Mesendoderm (in vitro differentiated cells): Measurements from ENCODE around the gene KLHL5.

Source experiments
- DNase-seq: peaks from one replicate; pipeline ENCODE4 v3.0.0; 2013
- H2AK5ac ChIP-seq: 2 replicates; pipeline ENCODE4 v1.6.1; 2013; ENCODE audit warnings: low read length, inconsistent platforms
- H2BK120ac ChIP-seq: 2 replicates; pipeline ENCODE4 v1.6.1; 2013; ENCODE audit warnings: low read depth, mild to moderate bottlenecking, low read length, moderate library complexity, mixed read lengths
- H2BK15ac ChIP-seq: replicated peaks from 2 replicates; pipeline ENCODE4 v1.6.1; 2013; ENCODE audit warnings: low read depth, mild to moderate bottlenecking, moderate library complexity
- H2BK5ac ChIP-seq: 2 replicates; pipeline ENCODE4 v1.6.1; 2013; ENCODE audit warnings: low read length, inconsistent platforms
- H3K18ac ChIP-seq: 2 replicates; pipeline ENCODE4 v1.6.1; 2013; ENCODE audit warnings: mild to moderate bottlenecking, low read length, mixed read lengths
- H3K23ac ChIP-seq: one replicate; pipeline ENCODE4 v1.6.1; 2013; ENCODE audit warnings: low read length
- H3K27ac ChIP-seq: 2 replicates; pipeline ENCODE4 v1.5.1; 2013; ENCODE audit warnings: low read depth, mild to moderate bottlenecking, inconsistent platforms, low read length, moderate library complexity
- H3K27me3 ChIP-seq: 2 replicates; pipeline ENCODE4 v1.6.1; 2013; ENCODE audit warnings: low read length, control low read depth, mild to moderate bottlenecking, inconsistent platforms; ENCODE audit not compliant: insufficient read depth, poor library complexity
- H3K36me3 ChIP-seq: 2 replicates; pipeline ENCODE4 v1.6.1; 2013; ENCODE audit warnings: low read length, inconsistent platforms; ENCODE audit not compliant: control insufficient read depth, insufficient read depth
- H3K4ac ChIP-seq: one replicate; pipeline ENCODE4 v1.6.1; 2013; ENCODE audit warnings: low read depth, mild to moderate bottlenecking, low read length, moderate library complexity
- H3K4me1 ChIP-seq: 2 replicates; pipeline ENCODE4 v1.6.1; 2013; ENCODE audit warnings: low read depth, low read length, inconsistent platforms; ENCODE audit not compliant: control insufficient read depth
- H3K4me2 ChIP-seq: 2 replicates; pipeline ENCODE4 v1.6.1; 2013; ENCODE audit warnings: low read length
- H3K4me3 ChIP-seq: 2 replicates; pipeline ENCODE4 v1.5.1; 2013; ENCODE audit warnings: mild to moderate bottlenecking, low read length
- H3K56ac ChIP-seq: one replicate; pipeline ENCODE4 v1.6.1; 2013; ENCODE audit warnings: low read length
- H3K79me1 ChIP-seq: 2 replicates; pipeline ENCODE4 v1.6.1; 2013; ENCODE audit warnings: low read length, inconsistent platforms
- H3K79me2 ChIP-seq: 2 replicates; pipeline ENCODE4 v1.6.1; 2013; ENCODE audit warnings: mild to moderate bottlenecking, low read length; ENCODE audit not compliant: control insufficient read depth, insufficient read depth
- H3K9ac ChIP-seq: 2 replicates; pipeline ENCODE4 v1.6.1; 2013; ENCODE audit warnings: low read length, inconsistent platforms
- H4K5ac ChIP-seq: one replicate; pipeline ENCODE4 v1.6.1; 2013; ENCODE audit warnings: low read length
- H4K8ac ChIP-seq: one replicate; pipeline ENCODE4 v1.6.1; 2013; ENCODE audit warnings: low read depth, mild to moderate bottlenecking, control low read depth, low read length, moderate library complexity
- WGBS: extraction: QIAGEN DNeasy Blood & Tissue Kit; methylation state at CpG from one replicate; pipeline ENCODE4 v1.1.7; 2013; ENCODE audit warnings: low lambda C conversion rate, missing lambda C conversion rate; ENCODE audit not compliant: insufficient coverage; ENCODE audit errors: extremely low coverage; 5-methylcytosine and 5-hydroxymethylcytosine counted together

Gene KLHL5

GRCh38 chr4:39066371-39066770 is 4.3 kb downstream of the KLHL5 start:
- Histone ChIP-seq H2AK5ac (no peak overlapping the region), H3K79me1 (peaks cover 2% of the 10 kb centered on the region), H3K4me1 (no peaks in the 10 kb centered on the region), H4K5ac (no peak overlapping the region), H3K36me3 (no peaks in the 10 kb centered on the region), H4K8ac (no peak overlapping the region), H3K23ac (no peak overlapping the region), H3K27me3 (no peaks in the 10 kb centered on the region), H3K18ac (no peak overlapping the region), H2BK5ac (no peak overlapping the region), H3K27ac (no peak overlapping the region), H3K4me3 (no peak overlapping the region), H3K4me2 (no peak overlapping the region), H2BK120ac (no peak overlapping the region), H3K4ac (no peak overlapping the region), H3K9ac (no peak overlapping the region), H3K79me2 (no peaks in the 10 kb centered on the region), H2BK15ac (no peak overlapping the region), H3K56ac (no peak overlapping the region)
- DNase-seq: no peak
- WGBS: no CpG with 5 or more reads among the region's 2 CpGs

GRCh38 chr4:39067031-39067430 is 5.0 kb downstream of the KLHL5 start:
- no peak overlapping the region for H3K9ac ChIP-seq

GRCh38 chr4:39067451-39067850 is 5.4 kb downstream of the KLHL5 start:
- WGBS: no CpG with 5 or more reads among the region's 3 CpGs
- H3K23ac ChIP-seq: no peak overlapping the region

More at GRCh38 chr4:39067031-39067430, 5.0 kb downstream of the KLHL5 start:
- Histone ChIP-seq H4K5ac (no peak overlapping the region), H3K4ac (no peak overlapping the region), H3K79me1 (peaks cover 2% of the 10 kb centered on the region), H3K4me2 (no peak overlapping the region), H3K4me3 (no peak overlapping the region), H3K18ac (no peak overlapping the region), H2AK5ac (no peak overlapping the region), H2BK15ac (no peak overlapping the region), H3K4me1 (no peaks in the 10 kb centered on the region), H3K23ac (no peak overlapping the region), H3K36me3 (no peaks in the 10 kb centered on the region), H3K79me2 (no peaks in the 10 kb centered on the region), H3K56ac (no peak overlapping the region), H3K27ac (no peak overlapping the region), H2BK120ac (no peak overlapping the region), H4K8ac (no peak overlapping the region), H2BK5ac (no peak overlapping the region), H3K27me3 (no peaks in the 10 kb centered on the region)
- WGBS: no CpG with 5 or more reads among the region's 2 CpGs
- no peak for DNase-seq

GRCh38 chr4:39068907-39069306 is 6.9 kb downstream of the KLHL5 start:
- Histone ChIP-seq H3K79me1 (peaks cover 2% of the 10 kb centered on the region), H3K27ac (no peak overlapping the region), H3K18ac (no peak overlapping the region), H3K79me2 (no peaks in the 10 kb centered on the region), H3K4me1 (no peaks in the 10 kb centered on the region), H3K9ac (no peak overlapping the region), H3K4me2 (no peak overlapping the region), H3K56ac (no peak overlapping the region), H2BK120ac (no peak overlapping the region), H3K27me3 (no peaks in the 10 kb centered on the region), H3K23ac (no peak overlapping the region), H4K5ac (no peak overlapping the region), H2AK5ac (no peak overlapping the region), H3K4ac (no peak overlapping the region), H2BK15ac (no peak overlapping the region), H4K8ac (no peak overlapping the region), H3K4me3 (no peak overlapping the region), H2BK5ac (no peak overlapping the region), H3K36me3 (no peaks in the 10 kb centered on the region)
- no peak for DNase-seq
- WGBS: no CpG with 5 or more reads among the region's 3 CpGs

More at GRCh38 chr4:39067451-39067850, 5.4 kb downstream of the KLHL5 start:
- H2BK15ac ChIP-seq: no peak overlapping the region
- no peak overlapping the region for H3K4ac ChIP-seq
- no peak overlapping the region for H3K4me2 ChIP-seq
- no peak overlapping the region for H3K9ac ChIP-seq
- H4K8ac ChIP-seq: no peak overlapping the region
- no peak overlapping the region for H4K5ac ChIP-seq
- H3K79me1 ChIP-seq: peaks cover 2% of the 10 kb centered on the region
- no peak overlapping the region for H3K27ac ChIP-seq
- DNase-seq: no peak
- no peak overlapping the region for H2AK5ac ChIP-seq
- no peaks in the 10 kb centered on the region for H3K27me3 ChIP-seq
- H2BK5ac ChIP-seq: no peak overlapping the region
- no peak overlapping the region for H3K56ac ChIP-seq
- no peaks in the 10 kb centered on the region for H3K79me2 ChIP-seq
- H3K4me1 ChIP-seq: no peaks in the 10 kb centered on the region
- no peak overlapping the region for H2BK120ac ChIP-seq
- no peaks in the 10 kb centered on the region for H3K36me3 ChIP-seq
- no peak overlapping the region for H3K4me3 ChIP-seq
- H3K18ac ChIP-seq: no peak overlapping the region

GRCh38 chr4:39078829-39079228 is 16.8 kb downstream of the KLHL5 start:
- Histone ChIP-seq H3K79me2 (no peaks in the 10 kb centered on the region), H4K8ac (no peak overlapping the region), H2AK5ac (no peak overlapping the region), H3K27me3 (no peaks in the 10 kb centered on the region), H2BK15ac (no peak overlapping the region), H2BK5ac (no peak overlapping the region), H3K4me1 (no peaks in the 10 kb centered on the region), H3K4ac (no peak overlapping the region), H3K27ac (no peak overlapping the region), H3K9ac (no peak overlapping the region), H3K23ac (no peak overlapping the region), H3K79me1 (no peaks in the 10 kb centered on the region), H3K18ac (no peak overlapping the region), H3K36me3 (no peaks in the 10 kb centered on the region), H3K56ac (no peak overlapping the region), H2BK120ac (no peak overlapping the region), H4K5ac (no peak overlapping the region), H3K4me2 (no peak overlapping the region), H3K4me3 (no peak overlapping the region)
- WGBS: no CpG with 5 or more reads among the region's 2 CpGs
- no peak for DNase-seq

- Histone ChIP-seq H2BK5ac (no peak overlapping the region), H3K4me3 (no peak overlapping the region), H4K5ac (no peak overlapping the region), H3K4me1 (no peaks in the 10 kb centered on the region), H3K18ac (no peak overlapping the region), H2BK120ac (no peak overlapping the region), H3K36me3 (no peaks in the 10 kb centered on the region), H3K9ac (no peak overlapping the region), H4K8ac (no peak overlapping the region), H2AK5ac (no peak overlapping the region), H3K56ac (no peak overlapping the region), H3K4ac (no peak overlapping the region), H2BK15ac (no peak overlapping the region), H3K27me3 (no peaks in the 10 kb centered on the region), H3K27ac (no peak overlapping the region), H3K79me1 (no peaks in the 10 kb centered on the region), H3K4me2 (no peak overlapping the region), H3K79me2 (no peaks in the 10 kb centered on the region), H3K23ac (no peak overlapping the region)
- no peak for DNase-seq
Measured at GRCh38 chr4:39083164-39083563, 21.1 kb downstream of the KLHL5 start.
